GM19455 (cell line): Measurements from ENCODE around the gene MZF1.
"Not testable (repeated sequence)": the region's sequence is repeated elsewhere in the genome, so short reads cannot be mapped to it uniquely, and the experiment has no call there.

Experiments
- ATAC-seq: cut with Tn5 transposase; IDR thresholded peaks from one replicate; pipeline ENCODE4 v1.9.1; 2021; ENCODE audit not compliant: unreplicated experiment

MZF1 gene

DNA sequence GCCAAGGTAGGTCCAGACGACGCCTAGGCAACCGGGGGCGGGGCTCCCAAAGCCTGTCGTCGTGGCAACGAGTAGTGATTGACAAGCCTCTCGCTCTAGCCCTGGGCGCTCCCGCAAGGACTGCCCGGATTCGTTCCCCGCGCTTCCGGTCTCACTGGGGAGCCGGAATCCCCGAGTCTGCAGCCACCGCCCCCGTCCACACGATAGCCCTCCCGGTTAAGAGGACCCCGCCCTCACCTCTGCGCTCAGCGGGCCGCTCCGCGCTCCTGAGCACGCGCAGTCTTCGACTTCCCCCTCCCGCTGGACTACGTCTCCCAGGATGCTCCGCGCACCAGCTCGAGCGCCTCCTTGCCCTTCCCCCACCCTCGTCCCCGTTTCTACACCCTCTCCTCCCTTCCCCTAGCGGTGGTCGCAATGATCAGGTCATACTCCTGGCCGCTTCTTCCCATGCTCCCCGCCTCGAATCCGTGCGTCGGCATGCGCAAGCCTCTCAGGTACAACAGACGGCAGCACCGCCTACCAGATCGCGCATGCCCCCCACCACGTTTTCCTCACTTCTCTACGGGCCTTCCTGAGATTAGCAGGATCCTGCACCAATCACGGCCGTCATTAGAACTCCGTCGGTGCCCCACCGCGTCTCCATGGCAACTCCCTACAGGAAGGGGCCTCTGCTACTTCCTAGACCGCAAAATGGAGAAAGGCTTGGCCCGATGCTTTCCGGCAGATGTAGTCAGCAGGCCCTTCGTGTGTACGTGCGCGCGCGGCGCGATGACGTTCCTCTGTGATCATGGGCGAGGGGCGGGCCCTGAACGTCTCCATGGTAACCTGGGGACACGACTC, at the start of gene MZF1:
TSS of gene MZF1 (minus strand) at position 518 of the 840 bp plus-strand sequence. CDS start 1,946 bp downstream, outside the sequence.
- ATAC-seq: peak; percentile 53

GRCh38 chr19:58607213-58607612, 34.1 kb upstream of the MZF1 start:
- ATAC-seq: not testable (repeated sequence)

DNA sequence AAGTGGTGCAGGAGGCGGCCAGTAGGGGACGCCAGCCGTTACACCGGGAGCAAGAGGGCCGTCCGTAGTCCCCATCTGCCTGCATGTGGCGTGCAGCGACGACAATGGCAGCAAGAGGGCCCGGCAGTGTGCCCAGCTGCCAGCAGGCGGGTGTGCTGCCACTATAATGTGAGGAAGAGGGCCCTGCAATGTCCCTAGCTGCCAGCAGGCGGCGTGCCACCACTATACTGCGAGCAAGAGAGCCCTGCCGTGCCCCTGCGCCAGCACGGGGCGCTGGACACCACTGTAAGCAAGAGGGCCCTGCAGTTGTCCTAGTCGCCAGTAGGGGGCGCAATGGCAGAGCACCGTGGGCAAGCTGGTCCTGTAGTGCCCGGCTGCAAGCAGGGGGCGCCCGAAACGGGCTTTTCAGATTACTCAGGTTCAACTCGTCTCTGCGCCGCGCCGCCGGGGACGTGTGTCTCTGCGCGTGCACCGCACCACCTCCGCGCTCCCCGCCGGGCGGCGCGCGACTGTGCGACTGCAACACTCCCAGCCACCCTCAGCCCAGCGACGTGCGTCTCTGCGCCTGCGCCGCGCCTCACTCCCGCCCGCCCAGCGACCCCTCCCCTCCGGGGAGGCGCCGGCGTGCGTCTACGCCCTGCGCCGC, 33.2 kb upstream of the MZF1 start:
- not testable (repeated sequence) for ATAC-seq

GRCh38 chr19:58586133-58586765, 13.1 kb upstream of the MZF1 start:
- ATAC-seq: no peak

- ATAC-seq: no peak
These were observed 12.5 kb upstream of the MZF1 start for GRCh38 chr19:58585442-58586132.

DNA sequence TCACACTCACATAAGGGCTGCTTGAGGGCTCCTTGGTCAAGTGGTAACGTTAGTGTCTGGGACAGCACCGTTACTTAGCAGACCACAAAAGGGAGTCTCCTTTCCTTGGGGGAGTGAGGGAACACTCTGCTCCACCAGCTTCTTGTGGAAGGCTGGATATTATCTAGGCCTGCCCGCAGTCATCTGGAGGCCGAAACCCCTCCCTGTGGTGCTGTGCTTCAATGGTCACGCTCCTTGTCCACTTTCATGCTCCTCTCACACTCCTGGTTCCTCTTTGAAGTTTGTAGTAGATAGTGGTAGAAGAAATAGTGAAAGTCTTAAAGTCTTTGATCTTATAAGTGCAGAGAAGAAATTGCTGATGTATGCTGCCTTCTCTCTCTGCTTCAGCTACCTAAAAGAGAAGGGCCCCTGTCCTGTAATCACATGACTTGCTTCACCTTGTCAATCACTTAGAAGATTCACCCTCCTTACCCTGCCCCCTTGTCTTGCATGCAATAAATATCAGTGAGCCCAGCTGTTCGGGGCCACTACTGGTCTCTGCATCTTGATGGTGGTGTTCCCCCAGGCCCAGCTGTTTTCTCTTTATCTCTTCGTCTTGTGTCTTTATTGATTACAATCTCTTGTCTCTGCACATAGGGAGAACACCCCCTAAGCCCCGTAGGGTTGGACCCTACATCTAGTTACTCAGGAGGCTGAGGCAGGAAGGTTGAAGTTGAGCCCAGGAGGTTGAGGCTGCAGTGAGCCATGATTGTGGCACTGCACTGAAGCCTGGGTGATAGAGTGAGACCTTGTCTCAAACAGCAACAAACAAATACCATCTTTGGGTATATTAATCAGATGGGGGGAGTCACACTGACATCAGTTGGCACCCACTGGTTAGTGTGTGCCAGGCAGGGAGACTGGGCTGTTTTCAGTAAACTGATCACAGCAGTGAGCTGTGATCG, 11.6 kb upstream of the MZF1 start:
- no peak for ATAC-seq

DNA sequence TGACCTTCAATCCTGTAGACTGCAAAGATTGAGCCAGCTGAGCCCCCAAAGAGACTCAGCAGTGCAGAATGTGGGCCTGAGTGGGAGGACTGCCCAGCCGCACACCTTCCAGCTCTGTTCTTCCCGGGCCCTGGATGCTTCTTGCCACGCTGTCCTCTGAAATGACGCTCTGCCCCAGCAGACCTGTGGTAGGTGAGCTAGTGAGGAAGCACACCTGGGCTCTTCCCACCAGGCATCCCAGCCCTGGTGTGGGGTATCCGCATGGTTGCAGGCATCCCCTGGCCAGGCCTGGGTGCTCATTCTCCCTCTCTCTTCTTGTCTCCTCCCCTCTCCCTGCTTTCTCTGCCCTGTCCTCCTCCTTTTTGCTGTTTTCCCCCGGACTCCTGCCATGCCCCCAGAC, 9.8 kb upstream of the MZF1 start:
- ATAC-seq: no peak

DNA sequence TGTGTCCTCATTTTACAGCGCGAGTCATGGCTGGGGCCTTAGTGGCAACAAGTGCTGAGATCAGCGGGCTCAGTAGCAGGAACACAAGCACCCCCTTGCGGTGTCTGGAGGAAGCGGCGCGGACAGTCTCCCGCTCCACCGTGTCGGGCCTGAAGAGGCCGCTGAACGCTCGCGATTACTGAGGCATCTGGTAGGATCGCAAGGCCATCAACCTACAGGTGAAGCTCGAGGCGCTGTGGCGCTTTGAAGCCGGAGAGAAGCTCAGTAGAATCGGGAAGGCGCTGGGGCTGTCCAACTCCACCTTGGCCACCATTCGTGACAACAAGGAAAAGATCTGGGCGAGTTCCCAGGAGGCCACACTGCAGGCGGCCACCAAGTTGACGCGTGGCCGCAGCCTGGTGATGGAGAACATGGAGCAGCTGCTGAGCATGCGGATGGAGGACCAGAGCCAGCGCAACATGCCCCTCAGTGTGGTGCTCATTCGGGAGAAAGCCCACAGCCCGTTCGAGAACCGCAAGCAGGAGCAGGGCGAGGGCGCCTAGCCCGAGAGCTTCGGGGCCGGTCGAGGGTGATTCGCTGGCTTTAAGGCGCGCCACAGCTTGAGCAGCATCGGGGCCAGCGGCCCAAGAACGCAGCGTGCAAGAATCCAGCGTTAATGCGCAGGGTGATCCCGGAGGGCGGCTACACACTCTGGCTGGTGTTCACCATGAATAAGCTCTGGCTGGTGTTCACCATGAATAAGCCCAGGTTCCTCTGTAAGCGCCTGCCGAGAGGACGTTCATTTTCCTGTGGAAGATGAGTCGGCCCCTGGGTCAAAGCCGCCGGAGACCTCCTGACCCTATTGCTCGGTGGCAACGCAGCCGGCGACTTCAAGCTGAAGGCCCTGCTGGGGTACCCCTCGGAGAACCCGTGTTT, 8.3 kb upstream of the MZF1 start:
- ATAC-seq: no peak

DNA sequence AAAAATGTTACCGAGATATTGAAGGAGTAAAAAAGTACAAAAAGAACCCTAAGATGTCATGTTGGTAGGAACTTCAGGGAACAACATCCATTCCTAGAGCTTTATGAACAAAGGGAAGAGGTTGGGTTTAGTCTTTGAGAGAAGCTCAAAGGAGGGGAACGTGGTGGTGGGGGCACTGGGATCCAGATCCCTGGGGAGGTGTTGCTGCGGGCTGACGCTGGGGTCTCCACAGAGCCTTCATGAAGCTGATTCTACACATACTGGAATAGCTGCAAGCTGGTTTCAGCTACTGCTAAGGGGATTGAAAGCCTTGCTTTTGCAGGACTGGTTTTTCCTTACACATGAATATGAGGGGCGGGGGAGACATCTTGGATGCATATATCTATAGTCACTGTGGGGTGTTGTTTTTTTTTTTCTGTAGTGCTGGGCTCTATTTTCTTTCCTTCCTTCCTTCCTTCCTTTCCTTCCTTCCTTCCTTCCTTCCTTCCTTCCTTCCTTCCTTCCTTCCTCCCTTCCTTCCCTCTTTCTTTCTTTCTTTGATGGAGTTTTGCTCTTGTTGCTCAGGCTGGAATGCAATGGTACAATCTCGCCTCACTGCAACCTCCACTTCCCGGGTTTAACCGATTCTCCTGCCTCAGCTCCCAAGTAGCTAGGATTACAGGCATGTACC, 6.5 kb upstream of the MZF1 start:
- ATAC-seq: no peak

GRCh38 chr19:58578012-58578925, 5.1 kb upstream of the MZF1 start:
- no peak for ATAC-seq

- not testable (repeated sequence) for ATAC-seq
These were observed 4.4 kb upstream of the MZF1 start for GRCh38 chr19:58577581-58577980.

DNA sequence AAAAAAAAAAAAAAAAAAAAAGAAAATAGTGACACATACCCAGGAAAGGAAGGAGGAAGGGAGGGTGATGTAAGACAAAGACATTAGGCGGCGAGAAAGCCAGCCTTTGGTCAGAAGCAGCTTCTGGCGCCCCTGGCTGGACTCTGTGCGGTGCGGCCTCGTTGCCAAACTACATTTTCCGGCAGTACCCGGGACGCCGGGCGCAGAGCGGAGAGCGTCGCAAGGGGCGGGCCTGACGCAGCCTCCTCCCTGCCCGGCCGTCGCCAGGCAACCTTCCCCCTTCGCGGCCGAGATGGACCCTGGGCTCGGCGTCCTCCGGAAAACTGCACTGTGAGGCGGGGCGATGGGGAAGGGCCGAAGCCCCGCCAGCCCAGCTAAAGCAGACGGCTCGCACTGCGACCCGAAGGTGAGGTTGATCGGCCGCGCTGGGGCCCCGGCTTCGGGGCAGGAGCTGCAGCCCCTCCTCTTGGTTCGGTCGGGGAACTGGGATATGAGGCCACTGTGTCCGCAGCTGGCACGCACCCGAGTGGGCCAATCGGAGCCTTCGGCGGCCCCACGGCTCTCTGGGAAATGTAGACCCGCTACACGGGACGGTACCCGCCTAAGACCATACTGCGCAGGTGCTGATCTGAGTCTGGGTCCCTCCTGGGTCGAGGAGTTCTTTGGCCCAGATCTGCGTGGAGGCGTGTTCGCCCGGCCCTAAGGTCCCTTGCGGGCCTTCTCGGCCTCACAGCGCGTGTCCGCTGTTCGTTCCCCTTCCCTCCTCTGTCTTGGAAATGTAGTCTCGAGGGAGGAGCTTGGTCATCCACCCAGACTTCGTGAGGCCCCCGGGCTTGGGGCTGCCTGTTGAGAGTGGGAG, 2.3 kb upstream of the MZF1 start:
- peak; percentile 37 for ATAC-seq

- no peak for ATAC-seq
These were observed 576 bp upstream of the MZF1 start for GRCh38 chr19:58573658-58574164.

DNA sequence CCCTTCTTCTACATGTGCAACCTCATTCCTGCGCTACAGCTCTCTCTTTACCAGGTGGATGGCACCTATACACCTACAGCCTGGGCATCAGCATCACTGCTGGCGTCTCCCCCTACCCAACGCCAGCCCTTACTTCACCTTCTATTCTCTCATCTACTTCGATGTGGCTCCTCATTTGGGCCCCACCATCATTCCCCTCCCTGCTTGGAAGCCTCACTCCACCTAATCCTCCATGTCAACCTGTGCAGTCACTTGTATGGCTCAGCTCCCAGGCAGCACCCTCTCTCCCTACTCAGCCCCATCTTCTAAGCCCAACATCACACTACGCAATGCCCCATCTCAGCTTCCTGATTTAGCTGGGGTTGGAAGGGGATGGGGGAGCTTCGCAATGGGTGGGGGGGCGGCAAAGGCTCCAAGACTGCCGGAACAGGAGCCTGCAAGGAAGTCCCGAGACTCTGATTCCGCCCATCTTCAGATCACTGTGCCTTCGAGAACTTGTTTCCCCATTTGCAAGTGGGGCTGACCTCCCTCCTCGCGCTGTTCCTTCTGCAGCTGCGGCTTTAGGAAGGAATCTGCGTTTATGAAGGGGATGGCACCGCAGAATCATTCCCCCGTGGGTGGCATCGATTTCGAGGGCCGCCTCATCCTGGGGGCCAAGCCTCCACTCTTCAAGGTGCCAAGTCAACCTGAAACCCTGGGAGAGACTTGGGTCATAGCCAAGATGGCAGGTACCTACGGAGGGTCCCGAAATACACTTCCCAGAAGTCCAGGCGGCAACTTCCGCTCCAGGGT, 913 bp downstream of the MZF1 start:
- ATAC-seq: no peak

DNA sequence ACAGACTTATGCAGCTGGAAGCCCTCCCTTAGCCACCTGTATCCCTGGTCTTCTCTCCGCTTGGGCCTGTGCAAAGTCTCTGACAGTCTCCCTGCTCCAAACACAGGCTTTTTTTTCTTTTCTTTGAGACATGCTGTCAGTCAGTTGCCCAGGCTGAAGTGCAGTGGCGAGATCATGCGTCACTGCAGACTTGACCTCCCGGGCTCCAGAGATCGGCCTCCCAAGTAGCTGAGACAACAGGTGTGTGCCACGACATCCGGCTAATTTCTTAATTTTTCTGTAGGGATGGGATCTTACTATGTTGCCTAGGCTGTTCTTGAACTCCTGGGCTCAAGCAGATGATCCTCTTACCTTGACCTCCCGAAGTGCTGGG, 1.6 kb downstream of the MZF1 start:
- no peak for ATAC-seq
